ENCODE measurements around the gene OXTR. TPM values are rescaled to one million over a fixed set of nuclear protein-coding genes. Genes with fewer than 3 reads are reported as not detected.

OXTR gene
- total RNA-seq, 3 donors from 2014 or later, result 0.32 to 250 (median 105) TPM

- Histone ChIP-seq H3K27ac (no peak overlapping the region), H3K9me3 (peaks cover 0 to 5% of the 10 kb centered on the region in 2 donors), H3K27me3 (no peaks in the 10 kb centered on the region), H3K4me3 (no peak overlapping the region), H3K36me3 (no peaks in the 10 kb centered on the region), H3K4me1 (no peaks in the 10 kb centered on the region)
- intact Hi-C loops (cut with DNase I; ENCODE audit: low total_unique reads), result no loop called here
- no peak for DNase-seq (ENCODE audit: low spot score in 2 of 2)
- TF ChIP-seq CTCF (IDR thresholded peaks at IDR 0.05), result no peak
- TF ChIP-seq POLR2A (IDR thresholded peaks at IDR 0.05), result no peak
- no peak for TF ChIP-seq POLR2AphosphoS5 (IDR thresholded peaks at IDR 0.05)
Observed at GRCh38 chr3:8805774-8806173, 36.4 kb upstream of the OXTR start.

GRCh38 chr3:8802256-8802655 is 32.8 kb upstream of the OXTR start:
- H3K27ac ChIP-seq, result no peak overlapping the region
- no peak for DNase-seq (ENCODE audit: low spot score in 2 of 2)
- no peaks in the 10 kb centered on the region for H3K27me3 ChIP-seq
- H3K4me3 ChIP-seq, result no peak overlapping the region
- peaks cover 8 to 16% of the 10 kb centered on the region in 2 donors for H3K9me3 ChIP-seq
- no peaks in the 10 kb centered on the region for H3K4me1 ChIP-seq
- H3K36me3 ChIP-seq, result no peaks in the 10 kb centered on the region
- intact Hi-C loops (cut with DNase I; ENCODE audit: low total_unique reads), result no loop called here
- TF ChIP-seq CTCF (IDR thresholded peaks at IDR 0.05) (no peak), POLR2A (IDR thresholded peaks at IDR 0.05) (no peak), POLR2AphosphoS5 (IDR thresholded peaks at IDR 0.05) (no peak)

- DNase-seq (ENCODE audit: low spot score in 2 of 2), result no peak
- H3K4me1 ChIP-seq, result no peaks in the 10 kb centered on the region
- no peak overlapping the region for H3K4me3 ChIP-seq
- no peak overlapping the region for H3K27ac ChIP-seq
- intact Hi-C loops (cut with DNase I; ENCODE audit: low total_unique reads), result no loop called here
- H3K27me3 ChIP-seq, result no peaks in the 10 kb centered on the region
- H3K9me3 ChIP-seq, result peaks cover 8 to 16% of the 10 kb centered on the region in 2 donors
- TF ChIP-seq POLR2A (IDR thresholded peaks at IDR 0.05), result no peak
- no peak for TF ChIP-seq POLR2AphosphoS5 (IDR thresholded peaks at IDR 0.05)
- TF ChIP-seq CTCF (IDR thresholded peaks at IDR 0.05), result no peak
- H3K36me3 ChIP-seq, result no peaks in the 10 kb centered on the region
Observed at GRCh38 chr3:8800016-8800415, 30.6 kb upstream of the OXTR start.

GRCh38 chr3:8794247-8794646 is 24.8 kb upstream of the OXTR start:
- H3K4me3 ChIP-seq, result no peak overlapping the region
- no peaks in the 10 kb centered on the region for H3K4me1 ChIP-seq
- no peaks in the 10 kb centered on the region for H3K27me3 ChIP-seq
- H3K36me3 ChIP-seq, result no peaks in the 10 kb centered on the region
- intact Hi-C loops (cut with DNase I; ENCODE audit: low total_unique reads), result no loop called here
- H3K9me3 ChIP-seq, result peaks cover 0 to 7% of the 10 kb centered on the region in 2 donors
- TF ChIP-seq POLR2AphosphoS5 (IDR thresholded peaks at IDR 0.05) (no peak), CTCF (IDR thresholded peaks at IDR 0.05) (no peak), POLR2A (IDR thresholded peaks at IDR 0.05) (no peak)
- no peak overlapping the region for H3K27ac ChIP-seq
- no peak for DNase-seq (ENCODE audit: low spot score in 2 of 2)

- Histone ChIP-seq H3K27me3 (no peaks in the 10 kb centered on the region), H3K4me1 (no peaks in the 10 kb centered on the region), H3K9me3 (peaks cover 0 to 15% of the 10 kb centered on the region in 2 donors), H3K4me3 (no peak overlapping the region), H3K27ac (no peak overlapping the region), H3K36me3 (no peaks in the 10 kb centered on the region)
- DNase-seq (ENCODE audit: low spot score in 2 of 2), result no peak
- intact Hi-C loops (cut with DNase I; ENCODE audit: low total_unique reads), result no loop called here
- no peak for TF ChIP-seq POLR2A (IDR thresholded peaks at IDR 0.05)
- no peak for TF ChIP-seq POLR2AphosphoS5 (IDR thresholded peaks at IDR 0.05)
- TF ChIP-seq CTCF (IDR thresholded peaks at IDR 0.05), result no peak
Observed at GRCh38 chr3:8793242-8793641, 23.8 kb upstream of the OXTR start.
